Smooth muscle cell of the coronary artery (primary cell): ENCODE results near the gene KCNMB1. TPM values are rescaled to one million over a fixed set of nuclear protein-coding genes. Genes with fewer than 3 reads are reported as not detected.

Experiments
- total RNA-seq: library from RNA; depleted of rRNA; stranded (reverse); fragments of >200 nt; gene quantifications from 2 replicates; pipeline ENCODE4 v1.2.3, GENCODE V29; 2014; ENCODE audit warnings: low replicate concordance

KCNMB1 gene
- 0.08 TPM in 1 of 2 replicates, not detected in the other for total RNA-seq

GRCh38 chr5:170388818-170389549 lies at the start of gene KCNMB1:
Gene KCNMB1 (minus strand): TSS chr5:170389367. CDS start chr5:170385447, 3,920 bp downstream.

Other genes starting within 250 kb of the KCNMB1 start
- not detected in 2 replicates for gene C5orf58, start 156.4 kb downstream of the KCNMB1 start, total RNA-seq
- gene LCP2, start 91.6 kb downstream of the KCNMB1 start, total RNA-seq = not detected in 2 replicates
- gene KCNIP1, start 114.7 kb upstream of the KCNMB1 start, total RNA-seq = not detected in 2 replicates